Lower leg skin (tissue), 3 donors: ENCODE measurements around the gene CYBC1.

ENCODE experiments used
- POLR2A ChIP-seq, 2 donors: fragments of 450-650 bp; IDR thresholded peaks; one replicate each; pipeline ENCODE4 v1.6.1; 2016 to 2017; ENCODE audit warnings: antibody characterized with exemption in 2 of 2, mild to moderate bottlenecking in 1 of 2, moderate library complexity in 1 of 2
- TF ChIP-seq, protein P1 (sequence below), 3 donors: fragments of 450-650 bp; IDR thresholded peaks; one replicate each; pipeline ENCODE4 v1.5.1; 2016; ENCODE audit warnings: antibody characterized with exemption in 3 of 3, mild to moderate bottlenecking in 3 of 3, moderate library complexity in 2 of 3

DNA sequence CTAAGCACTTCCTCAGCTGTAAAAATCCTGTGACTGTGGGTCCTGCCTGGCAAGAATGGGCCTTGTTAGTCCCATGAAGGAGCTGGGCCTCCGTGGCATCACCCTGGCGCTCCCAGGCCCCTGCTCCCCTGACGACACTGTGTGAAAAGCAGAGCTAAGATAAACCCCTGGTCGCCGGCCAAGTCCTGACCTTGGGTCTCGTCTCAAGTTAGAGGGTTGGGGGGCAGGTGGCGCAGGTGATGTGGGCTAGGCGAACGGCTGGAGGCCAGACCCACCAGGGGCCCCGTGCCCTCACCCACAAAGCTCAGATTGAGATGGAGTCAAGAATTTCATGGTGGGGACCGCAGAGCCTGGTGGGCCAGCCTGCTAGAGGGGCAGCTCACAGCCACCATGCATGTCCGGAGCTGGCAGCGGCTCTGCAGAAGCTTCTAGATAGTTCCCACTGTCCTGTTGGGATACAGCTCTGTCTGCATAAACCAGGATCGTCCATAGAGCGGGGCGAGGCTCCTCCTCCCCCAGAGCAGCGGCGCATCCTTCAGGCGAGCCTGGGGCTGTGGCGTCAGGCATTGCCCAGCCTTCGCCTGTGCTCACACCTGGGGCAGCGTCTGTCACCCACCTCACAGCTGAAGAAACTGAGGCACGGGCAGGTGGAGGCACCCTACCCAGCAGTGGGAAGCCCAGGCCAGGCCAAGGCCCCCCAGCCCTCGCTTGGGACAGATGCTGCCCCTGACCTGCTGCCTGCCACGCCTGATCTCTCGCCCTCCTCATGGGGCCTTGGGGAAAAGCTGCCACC, 12.0 kb downstream of the CYBC1 start:
- TF ChIP-seq, protein P1, sequence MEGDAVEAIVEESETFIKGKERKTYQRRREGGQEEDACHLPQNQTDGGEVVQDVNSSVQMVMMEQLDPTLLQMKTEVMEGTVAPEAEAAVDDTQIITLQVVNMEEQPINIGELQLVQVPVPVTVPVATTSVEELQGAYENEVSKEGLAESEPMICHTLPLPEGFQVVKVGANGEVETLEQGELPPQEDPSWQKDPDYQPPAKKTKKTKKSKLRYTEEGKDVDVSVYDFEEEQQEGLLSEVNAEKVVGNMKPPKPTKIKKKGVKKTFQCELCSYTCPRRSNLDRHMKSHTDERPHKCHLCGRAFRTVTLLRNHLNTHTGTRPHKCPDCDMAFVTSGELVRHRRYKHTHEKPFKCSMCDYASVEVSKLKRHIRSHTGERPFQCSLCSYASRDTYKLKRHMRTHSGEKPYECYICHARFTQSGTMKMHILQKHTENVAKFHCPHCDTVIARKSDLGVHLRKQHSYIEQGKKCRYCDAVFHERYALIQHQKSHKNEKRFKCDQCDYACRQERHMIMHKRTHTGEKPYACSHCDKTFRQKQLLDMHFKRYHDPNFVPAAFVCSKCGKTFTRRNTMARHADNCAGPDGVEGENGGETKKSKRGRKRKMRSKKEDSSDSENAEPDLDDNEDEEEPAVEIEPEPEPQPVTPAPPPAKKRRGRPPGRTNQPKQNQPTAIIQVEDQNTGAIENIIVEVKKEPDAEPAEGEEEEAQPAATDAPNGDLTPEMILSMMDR (IDR thresholded peaks at IDR 0.05): no peak
- TF ChIP-seq POLR2A (IDR thresholded peaks at IDR 0.05): no peak
